HG02973 (cell line): ENCODE measurements around the gene C16orf90.

Source experiments
- ATAC-seq: cut with Tn5 transposase; IDR thresholded peaks from one replicate; pipeline ENCODE4 v1.9.1; 2021; ENCODE audit warnings: moderate library complexity; ENCODE audit not compliant: unreplicated experiment

Gene C16orf90

DNA sequence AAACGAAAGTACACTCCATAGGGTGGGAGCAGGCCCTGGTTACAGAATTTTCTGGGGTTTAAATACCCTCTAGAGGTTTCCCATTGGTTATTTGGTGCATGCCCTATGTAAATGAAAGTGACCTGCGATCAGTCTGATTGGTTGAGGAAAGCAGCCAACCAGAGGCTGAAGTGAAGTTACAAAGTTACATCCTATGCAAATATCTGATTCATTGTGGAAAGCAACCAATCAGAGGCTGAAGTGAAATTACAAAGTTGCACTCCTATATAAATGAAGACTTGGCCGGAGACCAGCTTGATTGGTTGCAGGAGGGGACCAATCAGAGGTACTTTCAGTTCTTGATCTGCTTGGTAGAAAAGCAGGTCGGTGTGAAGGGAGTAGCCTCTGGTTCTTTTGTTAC is 27.4 kb downstream of the C16orf90 start:
- ATAC-seq, result no peak

DNA sequence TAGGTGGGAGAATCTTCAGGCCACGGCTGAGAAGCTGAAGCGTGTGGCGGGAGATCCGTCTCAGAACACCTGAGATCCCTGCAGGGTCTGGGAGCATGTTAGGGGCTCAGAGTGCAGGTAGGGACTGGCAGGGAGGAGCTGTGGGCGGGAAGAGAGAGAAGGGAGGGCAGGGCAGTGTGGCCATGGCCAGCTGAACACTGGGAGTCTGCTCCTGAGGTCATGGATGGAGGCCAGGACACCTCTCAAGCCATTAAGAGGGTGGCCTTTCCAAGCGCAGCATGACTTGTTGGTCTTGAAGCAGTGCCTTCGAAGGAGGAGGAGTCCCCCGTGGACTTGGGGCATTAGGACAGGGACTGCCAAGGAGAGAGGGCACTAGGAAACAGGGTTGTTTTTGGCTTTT is 28.1 kb downstream of the C16orf90 start:
- no peak for ATAC-seq

DNA sequence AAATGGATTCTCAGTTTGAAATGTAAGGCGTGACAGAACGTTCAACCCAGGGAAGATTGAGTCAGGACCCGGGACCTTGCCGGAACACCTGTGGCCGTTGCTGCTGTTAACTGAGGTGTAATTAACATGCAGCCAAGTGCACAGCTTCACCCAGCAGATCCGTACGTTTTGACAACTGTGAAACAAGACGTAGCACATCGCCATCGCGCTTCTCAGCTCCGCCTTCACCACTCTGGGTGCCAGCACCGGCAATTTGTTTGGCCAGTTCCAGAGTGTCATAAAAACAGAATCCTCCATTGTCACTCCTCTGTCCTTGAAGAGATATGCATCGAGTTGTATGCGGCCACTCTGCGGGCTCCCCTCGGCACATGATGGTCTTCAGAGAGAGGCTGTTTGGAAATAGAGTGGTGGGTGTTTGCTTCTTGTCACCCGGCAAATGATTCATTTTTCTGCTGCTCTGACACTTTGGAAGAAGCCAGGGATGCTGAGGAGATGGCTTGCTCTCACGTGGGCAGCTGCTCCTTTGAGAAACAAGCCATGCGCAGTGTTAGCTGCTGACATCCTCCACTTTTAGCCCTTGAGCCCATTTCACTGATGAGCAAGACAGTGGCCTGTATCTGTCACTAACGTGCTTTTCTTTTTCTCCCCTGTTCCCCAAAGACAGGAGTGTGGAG is 29.2 kb downstream of the C16orf90 start:
- no peak for ATAC-seq

DNA sequence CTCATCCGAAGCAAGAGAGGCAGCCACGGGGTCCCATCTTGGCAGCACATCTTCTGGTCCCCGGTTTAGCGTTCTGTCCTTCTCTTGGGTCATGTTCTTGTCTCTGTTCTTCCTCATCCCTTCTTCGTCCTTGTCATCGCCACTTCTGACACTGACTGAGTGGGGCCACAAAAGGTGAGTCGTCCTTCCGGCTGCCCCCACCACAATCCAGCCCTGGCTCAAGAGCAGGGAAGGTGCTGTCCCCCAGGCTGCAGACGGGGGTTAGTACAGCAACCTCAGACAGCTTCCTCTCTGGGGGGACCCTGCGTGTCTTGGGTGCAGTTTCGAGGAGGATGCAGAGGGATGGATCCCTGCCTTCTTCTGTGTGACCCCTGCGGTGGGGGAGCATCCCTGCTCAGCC is 30.0 kb downstream of the C16orf90 start:
- ATAC-seq, result no peak

DNA sequence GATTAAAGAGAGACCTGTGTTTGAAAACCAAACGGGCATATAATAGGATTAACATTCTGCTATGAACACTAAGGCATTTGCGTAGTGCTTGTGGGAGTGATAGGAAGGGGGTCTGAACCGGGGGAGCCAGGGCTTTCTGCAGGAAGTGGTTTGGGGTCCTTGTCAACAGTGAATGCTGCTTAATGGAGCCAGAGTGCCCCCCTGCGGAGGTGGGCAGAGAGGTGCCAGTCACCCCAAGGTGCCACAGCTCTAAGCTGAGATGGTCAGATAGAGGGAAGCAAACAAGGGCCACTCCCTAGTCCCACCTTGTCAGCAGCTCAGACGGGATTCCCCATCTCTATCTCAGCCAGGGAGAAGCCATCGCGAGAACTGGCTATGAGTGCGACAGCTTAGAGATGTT is 34.1 kb downstream of the C16orf90 start:
- no peak for ATAC-seq

DNA sequence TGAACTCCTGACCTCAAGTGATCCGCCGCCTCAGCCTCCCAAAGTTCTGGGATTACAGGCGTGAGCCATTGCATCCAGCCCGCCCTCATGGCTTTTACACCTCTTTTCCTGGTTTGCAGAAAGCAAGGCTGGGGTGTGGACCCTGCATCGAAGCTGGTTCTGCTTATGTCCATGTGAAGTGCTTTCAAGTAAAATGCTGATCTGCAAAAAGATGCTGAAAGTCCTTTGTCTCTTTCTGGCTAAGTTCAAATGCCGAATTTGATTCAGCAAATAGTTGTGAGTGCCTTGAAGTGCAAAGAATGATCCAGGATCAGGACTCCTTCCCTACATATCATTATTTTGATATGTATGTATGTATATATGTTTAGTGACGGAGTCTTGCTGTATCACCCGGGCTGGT is 34.7 kb downstream of the C16orf90 start:
- no peak for ATAC-seq

DNA sequence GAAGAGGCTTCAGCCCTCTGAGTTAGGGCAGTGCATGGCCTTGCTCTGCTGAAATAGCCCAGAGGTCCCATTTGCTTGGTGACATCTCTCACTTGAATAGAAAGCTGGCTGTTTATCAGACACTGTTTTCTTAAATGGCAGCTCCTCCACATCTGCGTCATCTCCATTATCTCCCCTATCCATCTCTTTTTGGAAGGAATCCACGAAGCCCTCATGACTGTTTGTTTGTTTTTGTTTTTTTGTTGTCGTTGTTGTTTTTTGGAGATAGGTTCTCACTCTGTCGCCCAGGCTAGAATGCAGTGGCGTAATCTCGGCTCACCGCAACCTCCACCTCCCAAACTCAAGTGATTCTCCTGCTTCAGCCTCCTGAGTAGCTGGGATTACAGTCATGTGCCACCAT is 35.2 kb downstream of the C16orf90 start:
- no peak for ATAC-seq

DNA sequence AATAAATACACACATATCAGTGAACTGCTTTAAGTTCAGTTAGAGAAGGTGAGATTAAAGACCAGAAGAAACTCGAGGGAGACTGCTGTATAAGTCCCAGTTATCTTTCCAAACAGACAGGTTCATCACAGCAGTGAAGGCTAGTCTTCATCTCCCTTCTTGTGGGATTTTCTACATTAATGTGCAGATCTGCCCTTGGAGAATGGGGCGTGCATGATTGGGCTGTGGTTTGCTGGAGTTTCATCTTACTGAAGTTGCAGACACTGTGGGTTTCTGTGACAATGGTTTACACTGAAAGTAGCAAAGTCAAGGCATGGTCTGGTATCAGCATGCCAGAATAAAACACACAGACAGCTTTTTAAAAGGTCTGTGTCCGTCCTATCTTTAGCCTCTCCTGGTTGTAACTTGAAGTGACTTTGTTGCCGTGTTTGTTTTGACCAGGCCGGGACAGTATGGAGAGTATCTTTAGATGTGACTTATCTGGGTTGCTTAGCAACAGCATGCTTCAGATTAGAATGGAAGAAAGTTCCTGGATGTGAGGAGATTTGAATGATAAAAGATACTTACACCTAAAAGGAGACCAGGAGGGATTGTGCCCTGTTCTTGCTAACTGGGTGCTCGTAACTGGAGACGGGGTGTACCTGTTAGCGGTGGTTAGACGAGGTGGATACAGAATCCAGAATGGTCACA is 35.7 kb downstream of the C16orf90 start:
- no peak for ATAC-seq

DNA sequence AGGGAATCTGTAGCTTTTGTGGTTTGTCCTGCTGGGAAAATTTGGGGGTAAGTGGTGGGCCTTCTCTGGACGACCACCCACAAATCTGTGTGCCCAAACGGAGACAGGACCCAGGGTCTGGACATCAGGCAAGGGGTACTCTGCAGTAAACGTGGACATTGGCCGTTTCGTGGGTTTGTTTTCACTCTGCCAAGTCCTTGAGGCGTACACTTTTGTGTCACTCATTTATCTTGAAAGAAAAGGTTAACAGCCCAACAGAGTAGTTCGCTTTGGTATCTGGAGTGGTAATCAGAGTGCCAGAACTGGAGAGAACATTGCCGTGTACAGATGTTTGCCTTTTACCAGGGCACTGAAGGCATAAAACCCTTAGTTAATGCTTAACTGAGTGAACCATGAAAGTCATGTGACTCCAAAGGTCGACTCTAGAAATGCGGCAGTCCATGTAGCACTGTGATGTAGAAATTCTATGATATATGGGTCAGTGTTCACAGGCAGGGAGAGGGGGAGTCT is 36.4 kb downstream of the C16orf90 start:
- ATAC-seq, result no peak

DNA sequence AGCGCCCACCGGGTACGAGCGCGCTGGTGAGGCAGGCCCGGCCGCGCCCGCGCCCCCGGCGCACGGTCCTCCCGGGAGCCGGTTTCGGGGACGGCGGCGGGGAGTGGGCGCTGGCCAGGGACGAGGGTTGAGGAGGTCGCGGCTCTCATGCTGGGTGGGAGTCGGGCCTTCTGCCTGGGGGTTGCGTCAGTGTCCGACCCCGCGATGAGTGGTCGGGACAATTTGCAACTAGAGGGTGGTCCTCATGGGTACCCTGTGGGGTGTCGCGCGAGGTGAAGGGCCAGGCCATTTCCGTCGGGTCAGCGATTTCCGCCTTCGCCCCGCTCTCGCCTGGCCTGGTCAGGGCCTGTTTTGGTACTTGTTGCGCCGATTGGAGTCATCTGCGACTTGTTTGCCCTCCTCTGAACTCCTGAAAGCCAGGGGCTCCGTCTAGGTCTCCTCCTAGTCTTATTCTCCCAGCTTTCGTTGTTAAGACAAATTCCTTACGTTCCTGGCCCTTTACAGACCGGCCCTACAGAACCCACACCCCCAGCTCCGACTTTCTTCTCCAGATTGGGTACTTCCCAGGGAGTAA is 36.9 kb downstream of the C16orf90 start:
- ATAC-seq, result peak; percentile 16

DNA sequence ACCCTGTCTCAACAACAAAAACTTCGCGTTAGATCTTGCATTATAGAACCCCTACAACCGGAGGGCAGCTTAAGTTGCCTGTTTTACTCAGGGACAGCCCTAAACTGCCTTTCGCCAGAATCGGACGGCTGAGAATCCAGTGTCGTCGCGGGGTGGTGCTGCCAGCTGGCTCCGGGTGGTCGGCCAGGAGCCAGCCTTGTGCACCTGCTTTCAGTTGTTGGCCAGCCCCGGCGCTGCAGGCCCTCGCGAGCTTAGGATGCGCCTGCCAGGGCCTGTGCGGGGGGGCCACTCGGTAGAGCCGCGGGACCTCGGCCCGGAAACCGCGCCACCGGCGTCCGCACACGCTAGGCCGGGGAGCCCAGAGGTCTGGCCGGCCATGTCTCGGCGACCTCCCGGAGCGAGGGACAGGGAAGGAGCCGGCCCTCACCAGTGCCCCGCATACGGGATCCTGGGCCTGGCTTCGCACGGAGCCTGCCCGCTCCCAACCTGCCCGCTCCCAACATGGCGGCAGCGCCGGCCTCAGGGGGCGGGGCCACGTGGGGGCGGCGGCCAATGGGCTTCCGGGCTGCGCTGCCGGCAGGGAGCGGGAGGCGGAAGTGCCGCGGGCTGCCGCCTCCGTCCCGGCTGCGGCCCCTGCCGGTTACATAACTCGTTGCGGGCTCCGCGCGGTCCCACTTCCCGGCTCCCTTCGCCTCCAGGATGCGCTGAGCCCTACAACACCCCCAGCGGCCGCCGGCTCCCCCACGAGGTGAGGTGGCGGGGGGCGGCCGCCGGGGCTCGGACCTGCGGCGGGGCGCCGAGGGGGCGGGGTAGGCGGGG is 37.6 kb downstream of the C16orf90 start:
- ATAC-seq, result peak; percentile 77

DNA sequence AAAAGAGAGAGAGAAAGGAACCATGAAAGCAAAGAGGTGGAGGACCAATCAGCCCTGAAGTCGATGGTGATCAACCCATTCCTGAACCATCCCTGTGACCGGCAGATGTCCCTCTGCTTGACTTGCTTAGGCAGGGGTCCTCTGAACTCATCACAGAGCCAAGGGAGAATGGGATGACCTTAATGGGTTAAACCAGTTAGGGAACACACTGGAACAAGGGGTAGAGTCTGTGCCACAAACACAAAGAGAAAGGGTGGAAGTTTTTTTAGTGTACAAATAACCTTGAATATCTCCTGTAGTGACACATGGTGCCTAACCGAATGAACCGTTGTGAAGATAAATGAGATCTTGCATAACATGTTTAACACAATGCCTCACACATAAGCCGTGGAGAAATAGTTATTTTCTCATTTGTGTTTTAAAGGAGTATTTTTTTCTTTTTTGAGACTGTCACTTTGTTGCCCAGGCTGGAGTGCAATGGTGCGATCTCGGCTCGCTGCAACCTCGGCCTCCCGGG is 40.6 kb downstream of the C16orf90 start:
- ATAC-seq, result no peak

DNA sequence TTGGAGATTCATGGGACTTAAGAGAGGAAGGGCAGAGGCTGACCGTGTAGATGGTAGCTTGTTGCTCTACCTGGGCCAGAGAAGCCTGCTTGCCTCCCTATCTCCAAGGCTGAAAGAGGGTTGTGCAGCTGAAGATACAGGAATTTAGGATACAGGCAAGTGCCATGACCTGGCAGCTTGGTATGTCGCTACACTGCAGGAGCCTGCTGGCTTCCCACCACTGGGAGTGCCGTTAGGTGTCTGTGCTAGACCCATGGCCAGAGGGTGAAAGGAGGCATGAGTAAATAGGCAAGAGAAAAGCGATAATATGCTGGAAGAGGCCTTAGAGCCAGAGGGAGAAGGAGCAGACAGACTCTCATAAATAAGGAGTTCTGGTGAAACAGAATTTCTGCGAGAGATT is 41.2 kb downstream of the C16orf90 start:
- ATAC-seq, result no peak

DNA sequence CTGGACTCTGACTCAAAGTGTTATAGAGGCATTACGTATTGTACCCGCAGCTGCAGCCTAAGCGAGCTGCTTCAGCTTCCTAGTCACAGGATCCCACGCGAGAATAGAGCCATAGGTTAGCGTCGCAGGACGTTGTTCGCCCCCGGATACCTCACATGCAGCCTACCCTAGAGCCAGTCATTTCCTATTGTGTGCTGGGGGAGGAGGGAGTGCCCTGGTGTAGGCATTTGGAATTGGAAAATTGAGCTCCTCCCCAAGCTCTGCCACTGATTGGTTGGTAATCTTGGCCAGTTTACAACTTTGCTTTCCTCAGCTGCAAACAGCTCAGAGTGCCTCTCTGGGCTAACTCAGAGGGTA is 51.3 kb downstream of the C16orf90 start:
- peak; percentile 32 for ATAC-seq
